CD4-positive, alpha-beta T cell treated with Interleukin-4 for 4 hours (primary cell): ENCODE measurements around the gene TMEM125.

ENCODE experiments used
- DNase-seq: peaks from one replicate; pipeline ENCODE4 v3.0.0-alpha.2; 2020

Gene TMEM125

DNA sequence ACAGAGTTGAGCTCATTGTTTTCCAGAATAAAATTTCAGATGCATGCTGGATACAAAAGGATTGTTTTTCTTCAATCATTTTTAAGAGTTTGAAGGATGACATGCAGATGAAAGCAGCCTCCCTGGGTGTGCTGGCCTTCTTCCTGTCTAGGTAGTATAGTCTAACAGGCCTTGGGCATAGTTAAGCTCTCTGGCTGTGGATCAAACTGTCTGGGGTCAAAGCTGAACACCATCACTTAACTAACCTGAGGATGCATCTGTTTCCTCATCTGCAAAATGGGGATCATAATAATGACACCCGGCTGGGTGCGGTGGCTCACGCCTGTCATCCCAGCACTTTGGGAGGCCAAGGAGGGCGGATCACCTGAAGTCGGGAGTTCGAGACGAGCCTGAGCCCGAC lies 25.0 kb downstream of the TMEM125 start:
- DNase-seq, result no peak

DNA sequence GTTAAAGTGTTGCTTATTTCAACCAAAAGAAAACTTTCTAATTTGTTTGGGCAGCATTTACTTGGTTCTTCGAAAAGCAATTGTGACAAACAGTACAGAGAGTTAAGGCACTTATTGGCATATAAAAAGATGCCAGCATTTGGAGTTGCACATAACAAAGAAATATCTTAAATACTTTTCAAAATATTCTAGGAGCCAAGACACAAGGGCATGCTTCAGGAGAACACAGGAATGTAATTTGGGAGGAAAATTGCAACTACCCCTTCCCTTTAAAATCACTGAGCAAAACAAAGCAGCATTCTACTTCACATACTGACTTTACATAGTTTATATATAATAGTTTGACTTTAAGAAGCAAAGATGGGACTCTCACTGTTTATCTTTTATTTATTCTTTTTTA lies 26.4 kb downstream of the TMEM125 start:
- no peak for DNase-seq

DNA sequence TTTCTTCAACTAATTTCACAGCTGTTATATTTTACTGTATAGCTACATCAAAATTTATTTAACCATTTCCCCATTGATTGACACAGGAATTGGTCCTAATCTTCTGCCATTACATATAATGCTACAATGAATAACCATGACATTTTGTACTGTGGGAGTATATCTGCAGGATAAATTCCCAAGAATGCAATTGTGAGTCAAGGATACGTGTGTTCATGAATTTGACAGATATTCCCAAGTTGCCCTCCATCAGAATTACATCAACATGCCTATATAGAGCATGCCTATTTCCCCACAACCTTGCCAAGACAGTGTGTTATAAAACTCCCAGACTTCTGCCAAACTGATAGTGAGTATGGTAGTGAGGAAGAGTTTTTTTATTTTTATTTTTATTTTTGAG lies 28.3 kb downstream of the TMEM125 start:
- no peak for DNase-seq

DNA sequence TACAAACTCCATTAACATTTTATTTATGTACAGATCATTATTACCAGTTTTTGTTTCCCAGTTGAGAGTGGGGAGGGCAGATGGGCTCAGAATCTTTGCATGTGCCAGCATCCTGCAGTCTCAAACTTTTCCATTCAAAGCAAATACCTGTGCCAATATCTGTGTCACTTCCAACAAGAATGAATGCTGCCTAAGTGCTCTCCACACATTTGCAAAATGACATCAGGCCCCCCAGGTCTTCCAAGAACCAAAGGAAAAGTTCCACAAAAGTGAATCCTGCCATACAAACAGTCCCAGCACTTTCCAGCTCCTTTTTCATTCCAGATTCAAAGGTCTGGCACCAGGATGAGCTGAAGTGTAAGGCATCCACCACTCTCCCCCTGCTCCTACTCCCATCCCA lies 29.3 kb downstream of the TMEM125 start:
- no peak for DNase-seq

DNA sequence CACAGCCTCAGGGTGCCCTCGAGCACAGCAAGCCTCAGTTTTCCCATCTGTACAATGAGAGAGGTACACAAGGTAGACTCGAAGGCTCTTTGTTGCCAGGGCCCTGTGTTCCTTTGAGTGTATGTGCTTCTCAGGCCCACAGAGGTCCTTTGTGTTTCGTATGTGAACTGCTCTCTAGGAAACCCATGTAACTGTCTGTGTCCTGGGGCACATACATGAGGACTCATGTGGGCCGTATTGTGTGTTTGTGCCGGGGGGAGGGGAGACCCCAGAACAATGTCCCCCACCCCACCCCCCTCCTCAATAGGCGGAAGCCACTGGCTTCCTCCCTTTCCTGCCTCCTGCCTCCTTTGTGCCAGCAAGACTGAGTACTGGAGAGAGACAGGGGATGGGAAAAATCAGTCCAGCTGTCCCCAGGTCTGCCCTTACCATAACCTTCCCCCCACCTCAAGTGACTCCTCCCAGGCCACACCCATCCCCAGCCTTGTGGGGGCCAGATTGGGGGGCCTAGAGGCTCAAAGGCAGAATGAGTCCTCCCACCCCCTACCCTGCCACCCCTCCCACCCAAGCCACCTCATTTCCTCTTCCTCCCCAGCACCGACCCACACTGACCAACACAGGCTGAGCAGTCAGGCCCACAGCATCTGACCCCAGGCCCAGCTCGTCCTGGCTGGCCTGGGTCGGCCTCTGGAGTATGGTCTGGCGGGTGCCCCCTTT lies 30.8 kb downstream of the TMEM125 start, which contains the start of gene TIE1:
TSS of gene TIE1 (plus strand) at position 605 of the 717 bp plus-strand sequence. CDS start at position 695, 90 bp downstream.
- DNase-seq, result no peak

DNA sequence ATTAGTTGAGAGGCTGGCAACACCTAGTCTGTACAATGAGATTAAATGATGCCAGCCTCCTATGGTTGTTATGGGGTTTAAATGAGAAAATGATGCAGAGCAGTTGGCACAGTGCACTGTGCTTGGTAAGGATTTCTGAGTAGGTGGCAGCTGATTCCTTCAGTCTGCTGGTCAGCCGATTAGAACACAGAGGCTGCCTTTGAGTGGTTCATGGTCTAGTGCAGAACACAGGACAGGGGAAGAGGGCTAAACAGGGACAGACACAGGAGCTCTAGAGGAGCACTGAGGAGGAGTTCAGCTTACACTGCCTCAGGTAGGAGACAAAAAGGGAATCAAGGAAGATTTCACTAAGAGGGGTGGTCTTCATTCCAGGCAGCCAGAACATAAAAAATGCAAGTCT lies 32.4 kb downstream of the TMEM125 start:
- DNase-seq, result no peak

DNA sequence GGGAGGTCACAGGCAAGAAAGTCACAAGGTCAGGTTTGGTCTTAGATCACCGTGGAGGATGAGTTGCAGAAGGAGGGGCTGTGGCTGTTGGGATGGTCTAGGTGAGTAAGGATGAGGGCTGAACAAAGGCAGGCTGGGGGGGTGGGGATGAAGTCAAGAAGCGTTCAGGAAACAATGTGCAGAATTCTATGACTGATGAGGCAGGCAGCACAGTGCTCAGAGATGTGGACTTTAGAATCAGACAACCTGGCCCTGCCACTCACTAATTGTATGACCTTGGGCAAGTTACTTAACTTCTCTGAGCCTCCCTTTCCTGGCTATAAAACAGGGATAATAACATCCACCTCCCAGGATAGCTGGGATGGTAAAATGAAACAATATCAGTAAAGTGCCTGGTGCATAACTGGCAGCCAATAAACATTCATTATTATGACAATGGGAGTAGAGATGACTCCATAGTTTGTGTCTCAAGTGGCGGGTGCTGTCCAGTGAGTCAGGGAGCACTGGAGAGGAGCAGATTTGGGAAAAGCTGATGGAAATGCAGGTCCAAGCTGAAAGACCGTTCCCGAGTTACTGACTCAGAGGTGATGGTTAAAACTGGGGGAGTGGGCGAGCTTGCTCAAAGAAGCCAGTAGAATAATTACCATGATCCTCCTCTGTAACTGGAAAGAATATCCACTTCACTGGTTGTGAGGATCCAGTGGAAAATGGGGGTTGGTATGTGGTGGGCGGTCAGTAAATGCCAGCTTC lies 33.1 kb downstream of the TMEM125 start:
- DNase-seq, result no peak

DNA sequence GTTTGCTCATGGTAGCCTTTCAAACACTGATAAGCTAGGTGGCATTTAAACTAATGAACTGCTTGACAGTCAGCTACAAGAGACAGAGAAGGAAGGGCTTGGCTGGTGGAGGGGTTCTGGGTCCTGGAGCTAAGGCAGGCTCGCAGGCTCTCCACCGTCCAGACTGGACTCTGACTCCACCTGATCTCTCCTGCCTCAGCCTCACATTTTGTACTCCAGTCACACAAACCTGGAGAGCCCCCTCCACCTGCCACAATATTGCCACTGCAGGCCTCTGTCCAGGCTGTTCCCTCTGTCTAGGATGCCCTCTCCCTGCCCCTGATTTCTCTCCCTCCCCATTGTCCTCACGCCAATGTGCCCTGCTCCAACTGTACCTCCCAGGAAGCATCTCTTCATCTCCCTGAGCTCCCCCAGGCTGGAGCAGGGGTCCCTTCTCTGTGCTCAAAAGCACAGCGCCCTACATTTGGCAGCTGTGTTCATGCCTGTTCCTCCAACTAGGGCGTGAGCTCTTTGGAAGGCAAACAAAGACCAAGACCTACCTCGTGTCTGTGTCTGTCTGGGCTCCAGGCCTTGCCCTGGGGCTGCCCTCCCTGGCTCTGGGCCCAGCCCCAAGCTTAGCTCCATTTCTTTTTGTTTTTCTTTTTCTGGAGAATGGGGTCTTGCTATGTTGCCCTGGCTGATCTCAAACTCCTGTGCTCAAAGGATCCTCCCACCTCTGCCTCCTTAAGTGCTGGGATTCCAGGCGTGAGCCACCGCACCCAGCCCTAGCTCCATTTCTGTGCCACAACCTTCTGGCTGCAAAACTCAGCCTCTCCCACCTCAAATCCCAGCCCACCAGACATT lies 33.9 kb downstream of the TMEM125 start:
- DNase-seq, result no peak

DNA sequence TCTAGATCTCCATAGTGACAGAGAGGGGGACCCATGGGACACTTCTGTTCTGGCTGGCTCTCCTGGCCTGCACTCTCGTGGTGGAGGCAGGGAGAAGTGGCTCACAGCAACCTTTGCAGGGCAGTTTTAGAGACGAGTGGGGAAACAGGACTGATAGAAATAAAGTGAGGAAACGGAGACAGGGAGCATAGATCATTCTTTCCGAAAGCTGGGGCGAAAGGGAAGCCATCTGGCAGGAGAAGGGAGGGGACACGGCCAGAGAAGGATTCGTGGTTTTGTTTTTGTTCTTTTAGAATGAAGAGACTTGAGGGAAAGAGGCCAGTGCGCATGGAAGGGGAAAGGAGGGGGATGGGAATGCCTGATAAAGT lies 34.5 kb downstream of the TMEM125 start:
- no peak for DNase-seq

DNA sequence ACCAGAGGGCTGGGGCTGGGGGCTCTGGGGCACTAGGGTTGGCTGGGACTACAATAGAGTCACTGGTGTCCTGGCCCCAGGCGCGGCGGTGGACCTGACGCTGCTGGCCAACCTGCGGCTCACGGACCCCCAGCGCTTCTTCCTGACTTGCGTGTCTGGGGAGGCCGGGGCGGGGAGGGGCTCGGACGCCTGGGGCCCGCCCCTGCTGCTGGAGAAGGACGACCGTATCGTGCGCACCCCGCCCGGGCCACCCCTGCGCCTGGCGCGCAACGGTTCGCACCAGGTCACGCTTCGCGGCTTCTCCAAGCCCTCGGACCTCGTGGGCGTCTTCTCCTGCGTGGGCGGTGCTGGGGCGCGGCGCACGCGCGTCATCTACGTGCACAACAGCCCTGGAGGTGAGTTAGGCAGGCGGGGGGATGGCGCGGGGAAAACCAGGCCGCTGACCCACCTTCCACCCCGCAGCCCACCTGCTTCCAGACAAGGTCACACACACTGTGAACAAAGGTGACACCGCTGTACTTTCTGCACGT lies 35.1 kb downstream of the TMEM125 start:
- DNase-seq, result no peak

DNA sequence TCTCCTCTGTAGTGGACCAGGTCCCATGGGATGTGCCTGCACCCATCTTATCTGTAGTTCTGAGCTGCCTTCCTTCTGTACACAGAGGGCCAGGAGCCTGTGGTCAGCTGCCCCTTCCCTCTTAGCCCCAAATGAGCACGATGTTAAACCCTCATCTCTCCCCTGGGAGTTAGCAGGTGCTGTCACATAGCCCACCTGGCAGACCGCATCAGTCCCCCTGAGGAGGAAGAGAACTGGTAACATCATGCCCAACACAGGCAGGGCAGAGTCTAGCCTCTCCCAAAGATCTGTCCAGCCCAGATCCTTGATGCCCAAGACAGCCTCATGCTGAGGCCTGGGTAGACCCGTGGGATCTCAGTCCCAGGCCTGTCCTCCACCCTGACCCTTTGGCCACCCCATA lies 35.7 kb downstream of the TMEM125 start:
- DNase-seq, result no peak

DNA sequence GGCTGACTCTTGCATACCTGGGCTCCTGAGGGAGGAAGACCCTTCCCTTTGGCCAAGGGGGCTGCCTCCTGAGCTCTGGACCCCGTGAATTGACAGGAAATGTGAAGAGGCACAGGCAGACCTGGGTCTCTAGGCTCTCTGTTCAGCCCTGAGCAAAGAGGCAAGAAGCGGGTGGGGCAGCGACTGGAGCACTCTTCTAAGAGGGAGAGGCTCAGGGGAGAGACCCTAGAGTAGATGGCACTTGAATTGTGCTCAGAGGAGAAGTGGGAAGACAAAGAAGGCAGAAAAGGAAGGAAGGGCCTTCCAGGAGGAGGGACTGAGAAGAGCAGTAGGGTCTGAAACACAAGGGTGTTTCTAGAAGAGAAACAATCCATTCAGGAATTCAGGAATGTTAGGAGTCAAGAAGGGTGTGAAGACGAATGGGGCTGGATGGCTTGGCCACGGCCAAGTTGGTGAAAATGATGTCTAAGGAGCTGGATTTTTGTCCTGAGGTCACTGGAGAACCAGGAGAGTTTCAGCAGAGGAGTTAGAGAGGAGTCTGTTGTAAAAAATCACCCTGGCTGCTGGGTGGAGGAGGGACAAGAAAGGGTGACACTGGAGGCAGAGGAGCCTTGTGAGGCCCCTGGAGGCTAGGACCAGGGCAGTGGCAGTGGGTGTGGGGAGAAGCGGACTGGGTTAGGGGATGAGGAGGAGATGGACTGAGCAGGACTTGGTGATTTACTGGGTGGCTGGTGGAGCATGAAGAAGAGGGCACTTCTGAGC lies 36.3 kb downstream of the TMEM125 start:
- no peak for DNase-seq

DNA sequence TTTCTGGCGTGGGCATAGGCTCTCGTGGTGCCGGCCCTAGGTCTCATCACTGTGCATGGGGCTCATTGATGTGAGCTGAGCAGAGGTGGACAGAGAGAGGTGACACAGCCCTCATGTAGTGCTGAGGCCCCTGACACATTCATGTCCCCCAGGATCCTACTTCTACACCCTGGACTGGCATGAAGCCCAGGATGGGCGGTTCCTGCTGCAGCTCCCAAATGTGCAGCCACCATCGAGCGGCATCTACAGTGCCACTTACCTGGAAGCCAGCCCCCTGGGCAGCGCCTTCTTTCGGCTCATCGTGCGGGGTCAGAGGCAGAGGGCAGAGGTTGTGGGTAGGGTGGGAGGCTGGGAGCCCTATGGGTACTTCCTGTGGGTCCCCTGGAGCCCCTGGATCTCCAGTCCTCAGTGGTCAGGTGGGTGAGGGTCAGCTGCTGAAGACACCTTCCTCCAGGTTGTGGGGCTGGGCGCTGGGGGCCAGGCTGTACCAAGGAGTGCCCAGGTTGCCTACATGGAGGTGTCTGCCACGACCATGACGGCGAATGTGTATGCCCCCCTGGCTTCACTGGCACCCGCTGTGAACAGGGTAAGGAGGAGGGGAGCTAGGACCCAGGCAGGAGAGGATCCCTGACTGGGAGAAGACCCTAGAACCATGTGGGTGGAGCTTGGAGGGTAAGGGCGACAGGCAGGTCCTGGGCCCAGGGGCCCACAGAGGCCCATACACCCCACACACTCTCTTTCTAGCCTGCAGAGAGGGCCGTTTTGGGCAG lies 37.1 kb downstream of the TMEM125 start:
- DNase-seq, result no peak

DNA sequence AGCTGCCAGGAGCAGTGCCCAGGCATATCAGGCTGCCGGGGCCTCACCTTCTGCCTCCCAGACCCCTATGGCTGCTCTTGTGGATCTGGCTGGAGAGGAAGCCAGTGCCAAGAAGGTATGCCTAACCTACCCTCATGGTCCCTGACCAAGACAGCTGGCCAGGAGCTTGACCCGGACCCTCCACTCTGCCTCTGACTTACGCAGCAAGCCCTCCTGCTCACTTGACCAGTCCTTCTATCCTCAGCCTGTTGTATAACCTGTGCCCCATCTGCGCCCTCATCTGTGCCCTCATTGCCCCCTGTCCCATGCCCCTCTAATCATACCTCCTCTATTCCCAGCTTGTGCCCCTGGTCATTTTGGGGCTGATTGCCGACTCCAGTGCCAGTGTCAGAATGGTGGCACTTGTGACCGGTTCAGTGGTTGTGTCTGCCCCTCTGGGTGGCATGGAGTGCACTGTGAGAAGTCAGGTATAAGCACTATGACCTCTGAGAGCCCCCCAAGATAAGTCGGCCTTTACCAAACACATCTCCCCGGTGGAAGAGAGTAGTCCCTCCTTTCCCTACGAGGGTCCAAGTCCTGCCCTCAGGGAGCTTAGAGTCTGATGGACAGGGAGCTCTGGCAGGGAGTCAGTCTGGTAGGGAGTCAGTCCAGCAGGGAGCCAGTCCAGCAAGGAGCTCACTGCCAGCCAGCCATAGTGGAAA lies 37.8 kb downstream of the TMEM125 start:
- no peak for DNase-seq

DNA sequence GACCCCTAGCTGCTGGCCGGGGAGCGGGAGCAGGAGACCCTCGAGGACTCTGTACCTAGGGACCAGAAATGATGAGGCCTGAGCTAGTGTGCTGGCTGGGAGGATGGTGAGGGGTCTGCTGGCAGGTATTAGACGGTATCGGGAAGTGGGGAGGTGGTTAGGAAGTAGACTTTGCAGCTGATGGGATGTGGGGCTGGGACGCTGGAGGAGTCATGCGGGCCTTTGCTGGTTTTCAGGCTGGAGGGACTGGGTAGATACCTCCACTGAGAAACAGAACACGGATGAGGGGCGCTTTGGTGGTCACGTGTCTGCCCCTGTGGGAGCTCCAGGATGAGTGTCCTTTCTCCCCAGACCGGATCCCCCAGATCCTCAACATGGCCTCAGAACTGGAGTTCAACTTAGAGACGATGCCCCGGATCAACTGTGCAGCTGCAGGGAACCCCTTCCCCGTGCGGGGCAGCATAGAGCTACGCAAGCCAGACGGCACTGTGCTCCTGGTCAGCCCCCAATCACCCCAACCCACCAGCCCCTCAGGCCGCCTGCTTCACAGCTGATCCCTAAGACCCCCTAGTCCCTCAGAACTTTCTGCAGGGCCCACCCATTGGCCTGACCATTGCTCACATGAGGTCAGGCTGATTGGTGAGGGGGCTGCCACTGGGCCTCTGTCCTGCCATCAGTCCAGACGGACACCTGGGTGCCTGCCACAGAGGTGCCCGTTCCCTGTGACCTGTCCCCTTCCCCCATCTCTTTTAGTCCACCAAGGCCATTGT lies 39.0 kb downstream of the TMEM125 start:
- no peak for DNase-seq

DNA sequence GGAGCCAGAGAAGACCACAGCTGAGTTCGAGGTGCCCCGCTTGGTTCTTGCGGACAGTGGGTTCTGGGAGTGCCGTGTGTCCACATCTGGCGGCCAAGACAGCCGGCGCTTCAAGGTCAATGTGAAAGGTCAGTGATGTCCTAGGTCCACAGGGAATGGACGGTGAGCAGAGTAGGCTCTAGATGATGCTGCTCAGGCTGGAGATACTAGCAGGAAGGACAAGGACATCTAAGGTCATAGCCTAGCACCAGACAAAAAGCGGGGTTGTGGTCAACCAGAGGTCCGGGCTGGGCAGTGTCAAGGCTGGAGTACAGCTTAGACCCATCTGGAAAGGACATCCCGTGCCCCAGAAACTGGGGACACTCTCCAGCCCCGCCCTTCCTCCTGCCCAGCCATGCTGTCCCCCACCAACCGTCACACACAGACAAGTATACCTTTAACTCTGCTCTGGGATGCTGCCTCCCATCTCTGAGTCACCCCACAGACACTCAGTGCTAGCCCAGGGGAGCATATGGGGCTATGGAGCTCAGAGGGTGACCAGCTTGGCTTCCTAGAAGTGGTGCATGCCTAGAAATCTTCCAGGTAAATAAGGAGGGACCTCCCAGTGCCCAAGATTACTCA lies 39.7 kb downstream of the TMEM125 start:
- no peak for DNase-seq

DNA sequence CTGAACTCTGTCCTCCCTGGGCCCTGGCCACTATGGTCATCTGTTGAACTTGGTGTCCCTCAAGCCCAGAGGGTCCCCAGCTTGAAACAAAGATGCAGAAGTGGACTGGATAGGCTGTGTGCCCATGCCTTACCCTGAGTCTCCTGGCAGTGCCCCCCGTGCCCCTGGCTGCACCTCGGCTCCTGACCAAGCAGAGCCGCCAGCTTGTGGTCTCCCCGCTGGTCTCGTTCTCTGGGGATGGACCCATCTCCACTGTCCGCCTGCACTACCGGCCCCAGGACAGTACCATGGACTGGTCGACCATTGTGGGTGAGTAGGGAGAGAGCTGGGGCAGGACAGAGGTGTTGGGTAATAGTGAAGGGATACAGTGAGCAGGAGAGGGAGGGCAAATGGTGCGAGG lies 41.7 kb downstream of the TMEM125 start:
- DNase-seq, result no peak

DNA sequence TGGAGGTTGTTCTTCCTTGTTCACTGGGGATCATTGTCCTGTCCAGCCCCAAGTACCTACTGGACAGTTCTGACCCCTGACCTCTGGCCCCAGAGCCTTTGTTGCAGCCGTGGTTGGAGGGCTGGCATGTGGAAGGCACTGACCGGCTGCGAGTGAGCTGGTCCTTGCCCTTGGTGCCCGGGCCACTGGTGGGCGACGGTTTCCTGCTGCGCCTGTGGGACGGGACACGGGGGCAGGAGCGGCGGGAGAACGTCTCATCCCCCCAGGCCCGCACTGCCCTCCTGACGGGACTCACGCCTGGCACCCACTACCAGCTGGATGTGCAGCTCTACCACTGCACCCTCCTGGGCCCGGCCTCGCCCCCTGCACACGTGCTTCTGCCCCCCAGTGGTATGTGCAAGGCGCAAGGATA lies 42.4 kb downstream of the TMEM125 start:
- no peak for DNase-seq

DNA sequence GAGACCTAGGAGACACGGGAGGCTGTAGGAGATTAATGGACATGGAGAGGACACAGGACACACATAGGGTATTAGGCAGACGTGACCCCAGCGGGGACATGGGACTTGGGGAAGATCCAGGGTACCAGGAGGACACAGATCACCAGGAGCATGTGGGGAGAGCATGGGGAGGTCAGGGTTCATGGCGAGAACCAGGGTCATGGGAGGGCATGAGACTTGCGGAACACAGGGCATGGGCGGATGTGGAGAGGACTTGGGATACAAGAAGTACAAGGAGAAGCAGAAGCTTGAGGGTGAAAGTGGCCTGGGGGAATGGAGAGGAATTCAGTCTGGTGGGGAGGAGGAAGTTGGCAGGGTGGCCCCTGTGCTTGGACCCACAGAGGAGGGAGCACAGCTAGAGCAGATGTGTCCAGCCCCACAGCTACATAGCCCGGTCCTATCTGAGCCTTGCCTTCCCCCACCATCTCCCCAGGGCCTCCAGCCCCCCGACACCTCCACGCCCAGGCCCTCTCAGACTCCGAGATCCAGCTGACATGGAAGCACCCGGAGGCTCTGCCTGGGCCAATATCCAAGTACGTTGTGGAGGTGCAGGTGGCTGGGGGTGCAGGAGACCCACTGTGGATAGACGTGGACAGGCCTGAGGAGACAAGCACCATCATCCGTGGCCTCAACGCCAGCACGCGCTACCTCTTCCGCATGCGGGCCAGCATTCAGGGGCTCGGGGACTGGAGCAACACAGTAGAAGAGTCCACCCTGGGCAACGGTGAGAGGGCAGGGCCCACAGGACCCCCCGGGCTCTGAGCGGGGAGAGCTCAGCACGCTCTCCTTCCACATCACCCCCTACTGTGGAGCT lies 43.1 kb downstream of the TMEM125 start:
- DNase-seq, result no peak
